WTC11 (cell line): ENCODE measurements around the gene PRDX6. TPM values are rescaled to one million over a fixed set of nuclear protein-coding genes. Genes with fewer than 3 reads are reported as not detected.

Experiments used
- ARID4B ChIP-seq: sonication (generic); formaldehyde crosslinking; IDR thresholded peaks from 2 replicates; pipeline ENCODE4 v1.8.0; 2023; ENCODE audit warnings: missing genetic modification reagents, mild to moderate bottlenecking, borderline replicate concordance
- ATF2 ChIP-seq: sonication (generic); formaldehyde crosslinking; IDR thresholded peaks from 2 replicates; pipeline ENCODE4 v1.8.1; 2022; ENCODE audit warnings: low read depth, missing genetic modification reagents, borderline replicate concordance
- ETV6 ChIP-seq: sonication (generic); formaldehyde crosslinking; IDR thresholded peaks from 2 replicates; pipeline ENCODE4 v1.8.1; 2022; ENCODE audit warnings: mild to moderate bottlenecking, missing genetic modification reagents
- FOXJ3 ChIP-seq: sonication (generic); formaldehyde crosslinking; IDR thresholded peaks from 2 replicates; pipeline ENCODE4 v1.9.0; 2021; ENCODE audit warnings: missing genetic modification reagents, mild to moderate bottlenecking, borderline replicate concordance
- GRHL2 ChIP-seq: fragments of 250-450 bp; sonication (Bioruptor Pico); IDR thresholded peaks from 2 replicates; pipeline ENCODE4 v1.8.0; 2022; ENCODE audit warnings: mild to moderate bottlenecking, moderate library complexity; ENCODE audit not compliant: insufficient replicate concordance, severe bottlenecking
- HMGXB4 ChIP-seq: sonication (generic); formaldehyde crosslinking; IDR thresholded peaks from 2 replicates; pipeline ENCODE4 v1.8.1; 2023; ENCODE audit warnings: mild to moderate bottlenecking, moderate library complexity, missing genetic modification reagents
- JAZF1 ChIP-seq: fragments of 250-450 bp; sonication (Bioruptor Pico); IDR thresholded peaks from 2 replicates; pipeline ENCODE4 v1.9.0; 2021; ENCODE audit warnings: moderate library complexity, mild to moderate bottlenecking, inconsistent platforms
- KAT7 ChIP-seq: sonication (generic); formaldehyde crosslinking; IDR thresholded peaks from 2 replicates; pipeline ENCODE4 v1.8.1; 2023; ENCODE audit warnings: missing genetic modification reagents, mild to moderate bottlenecking, borderline replicate concordance
- OVOL2 ChIP-seq: fragments of 250-450 bp; sonication (Bioruptor Pico); IDR thresholded peaks from 2 replicates; pipeline ENCODE4 v1.9.0; 2021; ENCODE audit warnings: mild to moderate bottlenecking, borderline replicate concordance
- PRRX2 ChIP-seq: fragments of 250-450 bp; sonication (Bioruptor Pico); IDR thresholded peaks from 2 replicates; pipeline ENCODE4 v1.8.0; 2021; ENCODE audit warnings: mild to moderate bottlenecking
- TEAD4 ChIP-seq: sonication (generic); formaldehyde crosslinking; IDR thresholded peaks from 2 replicates; pipeline ENCODE4 v1.8.0; 2022; ENCODE audit warnings: mild to moderate bottlenecking, missing genetic modification reagents
- USF1 ChIP-seq: sonication (generic); formaldehyde crosslinking; IDR thresholded peaks from 2 replicates; pipeline ENCODE4 v1.8.0; 2022; ENCODE audit warnings: mild to moderate bottlenecking, missing genetic modification reagents
- ZNF232 ChIP-seq: sonication (generic); formaldehyde crosslinking; IDR thresholded peaks from 2 replicates; pipeline ENCODE4 v1.8.0; 2022; ENCODE audit warnings: mild to moderate bottlenecking, missing genetic modification reagents
- ZSCAN18 ChIP-seq: fragments of 250-450 bp; sonication (Bioruptor Pico); IDR thresholded peaks from 2 replicates; pipeline ENCODE4 v2.1.2; 2022; ENCODE audit warnings: mild to moderate bottlenecking, moderate library complexity
- total RNA-seq: library from RNA; stranded (reverse); gene quantifications from 3 replicates; pipeline ENCODE4 v1.2.3, GENCODE V29; 2021
- TF ChIP-seq, protein P1 (sequence below): fragments of 250-450 bp; sonication (Bioruptor Pico); IDR thresholded peaks from 2 replicates; pipeline ENCODE4 v1.8.0; 2021; ENCODE audit warnings: mild to moderate bottlenecking
- TF ChIP-seq, protein P2 (sequence below): sonication (generic); formaldehyde crosslinking; IDR thresholded peaks from 2 replicates; pipeline ENCODE4 v1.8.1; 2023; ENCODE audit warnings: mild to moderate bottlenecking, missing genetic modification reagents, moderate library complexity
- TF ChIP-seq, protein P3 (sequence below): sonication (generic); formaldehyde crosslinking; IDR thresholded peaks from 2 replicates; pipeline ENCODE4 v1.8.1; 2023; ENCODE audit warnings: mild to moderate bottlenecking, missing genetic modification reagents
- TF ChIP-seq, protein P4 (sequence below): sonication (generic); formaldehyde crosslinking; IDR thresholded peaks from 2 replicates; pipeline ENCODE4 v1.8.0; 2022; ENCODE audit warnings: missing genetic modification reagents

PRDX6 gene
- total RNA-seq, 1 experiment from 2014 or later = 538 TPM

- TF ChIP-seq HMGXB4 (CRISPR knock-in tag) = peak; percentile 68
- no peak for TF ChIP-seq GRHL2 (CRISPR knock-in tag)
- TF ChIP-seq, protein P1, sequence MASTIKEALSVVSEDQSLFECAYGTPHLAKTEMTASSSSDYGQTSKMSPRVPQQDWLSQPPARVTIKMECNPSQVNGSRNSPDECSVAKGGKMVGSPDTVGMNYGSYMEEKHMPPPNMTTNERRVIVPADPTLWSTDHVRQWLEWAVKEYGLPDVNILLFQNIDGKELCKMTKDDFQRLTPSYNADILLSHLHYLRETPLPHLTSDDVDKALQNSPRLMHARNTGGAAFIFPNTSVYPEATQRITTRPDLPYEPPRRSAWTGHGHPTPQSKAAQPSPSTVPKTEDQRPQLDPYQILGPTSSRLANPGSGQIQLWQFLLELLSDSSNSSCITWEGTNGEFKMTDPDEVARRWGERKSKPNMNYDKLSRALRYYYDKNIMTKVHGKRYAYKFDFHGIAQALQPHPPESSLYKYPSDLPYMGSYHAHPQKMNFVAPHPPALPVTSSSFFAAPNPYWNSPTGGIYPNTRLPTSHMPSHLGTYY (CRISPR knock-in tag) = no peak
- no peak for TF ChIP-seq ZSCAN18 (CRISPR knock-in tag)
- TF ChIP-seq ARID4B = peak; percentile 46; the same call in 1 of the 2 replicates
- TF ChIP-seq OVOL2 = no peak
- no peak for TF ChIP-seq ATF2 (CRISPR knock-in tag)
- TF ChIP-seq ZNF232 (CRISPR knock-in tag) = peak; percentile 86
- TF ChIP-seq, protein P2, sequence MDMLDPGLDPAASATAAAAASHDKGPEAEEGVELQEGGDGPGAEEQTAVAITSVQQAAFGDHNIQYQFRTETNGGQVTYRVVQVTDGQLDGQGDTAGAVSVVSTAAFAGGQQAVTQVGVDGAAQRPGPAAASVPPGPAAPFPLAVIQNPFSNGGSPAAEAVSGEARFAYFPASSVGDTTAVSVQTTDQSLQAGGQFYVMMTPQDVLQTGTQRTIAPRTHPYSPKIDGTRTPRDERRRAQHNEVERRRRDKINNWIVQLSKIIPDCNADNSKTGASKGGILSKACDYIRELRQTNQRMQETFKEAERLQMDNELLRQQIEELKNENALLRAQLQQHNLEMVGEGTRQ (CRISPR knock-in tag) = no peak
- TF ChIP-seq JAZF1 (CRISPR knock-in tag) = no peak
- TF ChIP-seq PRRX2 = no peak
- TF ChIP-seq ETV6 = 0 out of 2 replicates have a peak, but pooled peaks have one; percentile 14
- TF ChIP-seq USF1 (CRISPR knock-in tag) = no peak
- TF ChIP-seq, protein P3, sequence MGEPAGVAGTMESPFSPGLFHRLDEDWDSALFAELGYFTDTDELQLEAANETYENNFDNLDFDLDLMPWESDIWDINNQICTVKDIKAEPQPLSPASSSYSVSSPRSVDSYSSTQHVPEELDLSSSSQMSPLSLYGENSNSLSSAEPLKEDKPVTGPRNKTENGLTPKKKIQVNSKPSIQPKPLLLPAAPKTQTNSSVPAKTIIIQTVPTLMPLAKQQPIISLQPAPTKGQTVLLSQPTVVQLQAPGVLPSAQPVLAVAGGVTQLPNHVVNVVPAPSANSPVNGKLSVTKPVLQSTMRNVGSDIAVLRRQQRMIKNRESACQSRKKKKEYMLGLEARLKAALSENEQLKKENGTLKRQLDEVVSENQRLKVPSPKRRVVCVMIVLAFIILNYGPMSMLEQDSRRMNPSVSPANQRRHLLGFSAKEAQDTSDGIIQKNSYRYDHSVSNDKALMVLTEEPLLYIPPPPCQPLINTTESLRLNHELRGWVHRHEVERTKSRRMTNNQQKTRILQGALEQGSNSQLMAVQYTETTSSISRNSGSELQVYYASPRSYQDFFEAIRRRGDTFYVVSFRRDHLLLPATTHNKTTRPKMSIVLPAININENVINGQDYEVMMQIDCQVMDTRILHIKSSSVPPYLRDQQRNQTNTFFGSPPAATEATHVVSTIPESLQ (CRISPR knock-in tag) = no peak
- TF ChIP-seq FOXJ3 = no peak
- TF ChIP-seq KAT7 (CRISPR knock-in tag) = peak; percentile 69; the same call in 1 of the 2 replicates
- TF ChIP-seq, protein P4, sequence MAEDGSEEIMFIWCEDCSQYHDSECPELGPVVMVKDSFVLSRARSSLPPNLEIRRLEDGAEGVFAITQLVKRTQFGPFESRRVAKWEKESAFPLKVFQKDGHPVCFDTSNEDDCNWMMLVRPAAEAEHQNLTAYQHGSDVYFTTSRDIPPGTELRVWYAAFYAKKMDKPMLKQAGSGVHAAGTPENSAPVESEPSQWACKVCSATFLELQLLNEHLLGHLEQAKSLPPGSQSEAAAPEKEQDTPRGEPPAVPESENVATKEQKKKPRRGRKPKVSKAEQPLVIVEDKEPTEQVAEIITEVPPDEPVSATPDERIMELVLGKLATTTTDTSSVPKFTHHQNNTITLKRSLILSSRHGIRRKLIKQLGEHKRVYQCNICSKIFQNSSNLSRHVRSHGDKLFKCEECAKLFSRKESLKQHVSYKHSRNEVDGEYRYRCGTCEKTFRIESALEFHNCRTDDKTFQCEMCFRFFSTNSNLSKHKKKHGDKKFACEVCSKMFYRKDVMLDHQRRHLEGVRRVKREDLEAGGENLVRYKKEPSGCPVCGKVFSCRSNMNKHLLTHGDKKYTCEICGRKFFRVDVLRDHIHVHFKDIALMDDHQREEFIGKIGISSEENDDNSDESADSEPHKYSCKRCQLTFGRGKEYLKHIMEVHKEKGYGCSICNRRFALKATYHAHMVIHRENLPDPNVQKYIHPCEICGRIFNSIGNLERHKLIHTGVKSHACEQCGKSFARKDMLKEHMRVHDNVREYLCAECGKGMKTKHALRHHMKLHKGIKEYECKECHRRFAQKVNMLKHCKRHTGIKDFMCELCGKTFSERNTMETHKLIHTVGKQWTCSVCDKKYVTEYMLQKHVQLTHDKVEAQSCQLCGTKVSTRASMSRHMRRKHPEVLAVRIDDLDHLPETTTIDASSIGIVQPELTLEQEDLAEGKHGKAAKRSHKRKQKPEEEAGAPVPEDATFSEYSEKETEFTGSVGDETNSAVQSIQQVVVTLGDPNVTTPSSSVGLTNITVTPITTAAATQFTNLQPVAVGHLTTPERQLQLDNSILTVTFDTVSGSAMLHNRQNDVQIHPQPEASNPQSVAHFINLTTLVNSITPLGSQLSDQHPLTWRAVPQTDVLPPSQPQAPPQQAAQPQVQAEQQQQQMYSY (CRISPR knock-in tag) = no peak
- no peak for TF ChIP-seq TEAD4 (CRISPR knock-in tag)
Measured at GRCh38 chr1:173477286-173478093, at the start of gene PRDX6 (continued).
